Transverse colon (tissue), 4 donors: Measurements from ENCODE around the gene ATP6V1B1. TPM values are rescaled to one million over a fixed set of nuclear protein-coding genes. Genes with fewer than 3 reads are reported as not detected.

ENCODE experiments used
- DNase-seq: peaks from one replicate; pipeline ENCODE4 v3.0.0-alpha.2; 2019
- H3K27ac ChIP-seq, 4 donors: fragments of 200-600 bp; sonication (generic); 2 replicates each; pipeline ENCODE4 v1.5.1; 2016 to 2018; ENCODE audit warnings: inconsistent platforms in 4 of 4
- H3K27me3 ChIP-seq: fragments of 200-600 bp; sonication (generic); 2 replicates; pipeline ENCODE4 v1.5.1; 2017; ENCODE audit warnings: inconsistent platforms
- H3K36me3 ChIP-seq, 4 donors: fragments of 200-600 bp; sonication (generic); 2 replicates each; pipeline ENCODE4 v1.5.1; 2017 to 2019; ENCODE audit warnings: inconsistent platforms in 4 of 4
- H3K4me1 ChIP-seq, 4 donors: fragments of 200-600 bp; sonication (generic); 2 replicates each; pipeline ENCODE4 v1.5.1; 2017 to 2020; ENCODE audit warnings: inconsistent platforms in 4 of 4
- H3K4me3 ChIP-seq, 4 donors: fragments of 200-600 bp; sonication (generic); 1 replicate in 1 of 4; 2 replicates in 3 of 4; pipeline versions ENCODE4 v1.5.1 to v1.6.1; 2017 to 2019; ENCODE audit warnings: inconsistent platforms in 4 of 4
- H3K9me3 ChIP-seq, 2 donors: fragments of 200-600 bp; sonication (generic); 2 replicates each; pipeline ENCODE4 v1.5.1; 2017 to 2019; ENCODE audit warnings: inconsistent platforms in 2 of 2
- EP300 ChIP-seq: sonication (generic); formaldehyde crosslinking; IDR thresholded peaks from one replicate; pipeline ENCODE4 v1.6.1; 2017; ENCODE audit warnings: antibody characterized with exemption, low read depth
- POLR2A ChIP-seq: fragments of 450-650 bp; IDR thresholded peaks from one replicate; pipeline ENCODE4 v1.6.1; 2016; ENCODE audit warnings: antibody characterized with exemption, mild to moderate bottlenecking, moderate library complexity
- POLR2AphosphoS5 ChIP-seq, 3 donors: sonication (generic); formaldehyde crosslinking; IDR thresholded peaks; one replicate each; pipeline ENCODE4 v1.6.1; 2016; ENCODE audit warnings: antibody characterized with exemption in 3 of 3
- WGBS, 2 donors: methylation state at CpG; one replicate each; pipeline ENCODE4 v1.1.5; 2018; ENCODE audit warnings: low coverage in 1 of 2; 5-methylcytosine and 5-hydroxymethylcytosine counted together
- in situ Hi-C, 4 donors: fragments of 200-750 bp; cut with MboI; loops; one replicate each; pipeline versions ENCODE4 v1.15.0 to v1.15.1; 2017; ENCODE audit warnings: low sequenced_read_pairs in 3 of 4, low pct_ligation_motif_present in 1 of 4, low pct_unique_long_range_greater_than_20kb in 1 of 4
- intact Hi-C: fragments of 100-400 bp; cut with DNase I; formaldehyde crosslinking; loops from one replicate; pipeline ENCODE4 v1.15.1; 2023; ENCODE audit warnings: low total_unique reads
- total RNA-seq, 4 donors: library from RNA; depleted of rRNA; stranded (reverse); fragments of >200 nt; gene quantifications; one replicate each; pipeline ENCODE4 v1.1.0, GENCODE V29; 2016
- TF ChIP-seq, protein P1 (sequence below), 5 experiments: fragments of 200-600 bp in 3 of 5; fragments of 450-650 bp in 2 of 5; sonication (generic) in 3 of 5; IDR thresholded peaks; 1 replicate in 2 of 5; 2 replicates in 3 of 5; pipeline ENCODE4 v1.5.1; 2016 to 2017; ENCODE audit warnings: antibody characterized with exemption in 5 of 5, inconsistent platforms in 3 of 5, mild to moderate bottlenecking in 2 of 5, moderate library complexity in 1 of 5

Gene ATP6V1B1
- total RNA-seq, 4 donors from 2014 or later: not detected

DNA sequence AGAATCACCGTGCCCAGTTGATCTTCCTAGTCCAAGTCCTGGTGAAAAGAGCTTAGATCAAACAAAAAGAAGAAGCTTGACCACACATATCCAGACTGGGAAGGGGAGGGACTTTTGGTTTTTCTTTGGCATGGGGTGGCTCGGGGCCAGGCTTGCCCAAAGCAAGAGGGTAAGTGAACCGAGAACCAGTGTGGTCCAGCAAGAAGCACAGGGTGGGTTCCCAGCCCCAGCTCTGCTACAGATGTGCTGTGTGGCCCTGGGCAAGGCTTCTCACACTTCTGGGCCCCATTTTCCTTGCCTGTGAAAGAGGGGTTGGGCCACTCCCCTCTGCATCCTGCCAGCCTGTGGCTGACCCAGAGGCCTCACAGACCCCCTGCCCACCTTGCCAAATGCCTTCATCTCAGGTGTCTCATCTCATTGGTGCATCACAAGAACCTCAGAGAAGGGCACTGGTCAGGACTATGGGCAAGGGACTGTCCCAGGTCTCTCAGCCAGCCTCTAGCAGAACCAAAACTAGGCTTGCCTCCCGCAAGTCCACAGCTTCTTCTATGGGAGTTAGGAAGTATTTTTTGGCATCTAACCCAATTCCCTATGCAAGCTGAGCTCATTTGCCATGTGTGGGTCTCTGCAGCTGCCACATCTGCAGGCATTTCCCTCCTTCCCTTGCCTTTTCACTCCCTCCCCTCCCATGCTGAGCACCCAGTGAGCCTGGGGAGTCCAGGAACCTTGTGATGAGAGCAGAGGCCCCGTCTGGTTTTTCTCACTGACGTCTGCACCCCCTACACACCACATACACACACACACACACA, 6.9 kb downstream of the ATP6V1B1 start:
- H3K4me3 ChIP-seq: no peak overlapping the region
- H3K27ac ChIP-seq: no peak overlapping the region
- H3K9me3 ChIP-seq: no peaks in the 10 kb centered on the region
- intact Hi-C loops (loop anchor here (5.0 kb wide), 1 partner anchor 70 kb away; no protein-coding TSS in a partner anchor), in situ Hi-C loops (loop anchor here (10.0 to 25.0 kb wide), 3 partner anchors 68 to 630 kb away; partner anchors contain the start of gene FAM136A (in 3 of the 4))
- TF ChIP-seq EP300: no peak
- TF ChIP-seq, protein P1, sequence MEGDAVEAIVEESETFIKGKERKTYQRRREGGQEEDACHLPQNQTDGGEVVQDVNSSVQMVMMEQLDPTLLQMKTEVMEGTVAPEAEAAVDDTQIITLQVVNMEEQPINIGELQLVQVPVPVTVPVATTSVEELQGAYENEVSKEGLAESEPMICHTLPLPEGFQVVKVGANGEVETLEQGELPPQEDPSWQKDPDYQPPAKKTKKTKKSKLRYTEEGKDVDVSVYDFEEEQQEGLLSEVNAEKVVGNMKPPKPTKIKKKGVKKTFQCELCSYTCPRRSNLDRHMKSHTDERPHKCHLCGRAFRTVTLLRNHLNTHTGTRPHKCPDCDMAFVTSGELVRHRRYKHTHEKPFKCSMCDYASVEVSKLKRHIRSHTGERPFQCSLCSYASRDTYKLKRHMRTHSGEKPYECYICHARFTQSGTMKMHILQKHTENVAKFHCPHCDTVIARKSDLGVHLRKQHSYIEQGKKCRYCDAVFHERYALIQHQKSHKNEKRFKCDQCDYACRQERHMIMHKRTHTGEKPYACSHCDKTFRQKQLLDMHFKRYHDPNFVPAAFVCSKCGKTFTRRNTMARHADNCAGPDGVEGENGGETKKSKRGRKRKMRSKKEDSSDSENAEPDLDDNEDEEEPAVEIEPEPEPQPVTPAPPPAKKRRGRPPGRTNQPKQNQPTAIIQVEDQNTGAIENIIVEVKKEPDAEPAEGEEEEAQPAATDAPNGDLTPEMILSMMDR (IDR thresholded peaks at IDR 0.05): no peak
- no peak for TF ChIP-seq POLR2AphosphoS5 (IDR thresholded peaks at IDR 0.05)
- no peak for TF ChIP-seq POLR2A
- 70% methylated on average over 6 of the region's 6 CpGs; no CpG with 5 or more reads in 1 of the 2 donors for WGBS, 2 donors
- H3K27me3 ChIP-seq: peaks cover 23% of the 10 kb centered on the region
- no peak for DNase-seq
- no peaks in the 10 kb centered on the region for H3K36me3 ChIP-seq
- H3K4me1 ChIP-seq: no peaks in the 10 kb centered on the region

DNA sequence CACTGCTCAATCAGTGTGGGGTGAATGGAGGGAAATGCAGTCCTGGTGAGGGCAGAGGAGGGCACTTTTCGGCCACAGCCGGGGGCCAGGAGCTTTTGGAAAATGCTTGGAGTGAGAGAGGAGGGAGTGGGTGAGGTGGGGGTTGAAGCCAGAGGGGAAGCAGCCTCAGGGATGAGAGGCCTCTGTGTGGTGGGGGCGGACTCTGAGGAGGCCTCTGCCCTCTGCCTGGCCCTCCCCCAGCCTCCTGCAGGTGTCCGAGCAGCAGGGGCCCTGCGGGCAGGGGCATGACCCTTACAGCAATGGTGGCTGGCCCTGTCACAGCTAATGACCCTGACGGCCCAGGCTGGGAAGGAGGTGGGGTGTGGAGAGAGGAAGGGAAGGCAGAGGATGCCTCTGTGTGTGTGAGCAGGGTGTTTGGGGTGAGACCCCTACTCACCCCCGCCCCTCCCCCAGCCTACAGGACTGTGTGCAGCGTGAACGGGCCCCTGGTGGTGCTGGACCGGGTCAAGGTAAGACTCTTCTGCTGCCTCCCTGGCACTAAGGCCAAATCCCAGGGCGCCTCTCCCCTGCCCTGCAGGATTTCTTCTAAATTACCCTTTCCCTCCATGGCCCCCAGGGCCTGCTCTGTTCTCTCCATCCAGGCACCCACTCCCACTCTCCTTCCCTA, 7.6 kb downstream of the ATP6V1B1 start:
- TF ChIP-seq, protein P1 (IDR thresholded peaks at IDR 0.05): no peak
- TF ChIP-seq POLR2A (no peak), EP300 (no peak), POLR2AphosphoS5 (IDR thresholded peaks at IDR 0.05) (no peak)
- in situ Hi-C loops: loop anchor here (10.0 to 25.0 kb wide), 3 partner anchors 69 to 631 kb away; partner anchors contain the start of gene FAM136A (in 3 of the 4)
- Histone ChIP-seq H3K9me3 (no peaks in the 10 kb centered on the region), H3K4me3 (no peak overlapping the region), H3K27me3 (peaks cover 28% of the 10 kb centered on the region), H3K27ac (no peak overlapping the region), H3K36me3 (no peaks in the 10 kb centered on the region), H3K4me1 (peaks cover 0 to 7% (median 2%) of the 10 kb centered on the region in 4 donors)
- 66% methylated on average over 11 of the region's 11 CpGs; no CpG with 5 or more reads in 1 of the 2 donors for WGBS, 2 donors
- intact Hi-C loops: loop anchor here (5.0 kb wide), 1 partner anchor 71 kb away; no protein-coding TSS in a partner anchor
- no peak for DNase-seq

DNA sequence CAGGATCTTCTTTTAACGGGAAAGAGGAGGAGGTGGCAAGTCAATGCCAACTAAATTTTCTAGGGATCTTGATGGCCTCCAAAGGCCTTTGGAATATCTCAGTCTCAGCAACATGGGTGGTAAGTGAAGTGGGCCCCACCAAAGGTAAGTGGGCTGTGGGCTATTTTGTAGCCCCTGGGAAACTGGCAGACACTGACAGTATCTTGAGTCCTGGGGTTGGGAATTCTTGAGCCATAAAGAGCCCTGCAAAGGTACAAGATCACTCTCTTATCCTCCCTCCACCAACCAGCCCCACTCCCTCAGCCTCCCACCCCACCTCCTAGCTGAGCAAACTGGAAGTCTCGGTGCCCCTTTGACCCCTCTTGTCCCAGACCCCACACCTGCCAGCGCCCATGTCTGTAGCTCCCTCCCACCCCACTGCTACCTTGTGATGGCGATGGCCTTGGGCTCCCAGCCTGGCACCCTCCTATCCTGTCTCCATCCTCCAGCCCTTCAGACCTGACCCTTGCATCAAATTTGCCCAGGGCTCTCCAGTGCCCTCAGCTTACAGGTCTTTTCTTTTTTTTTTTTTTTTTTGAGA, 8.5 kb downstream of the ATP6V1B1 start:
- no peak overlapping the region for H3K4me3 ChIP-seq
- peaks cover 0 to 7% (median 2%) of the 10 kb centered on the region in 4 donors for H3K4me1 ChIP-seq
- WGBS, 2 donors: 73 to 85% methylated on average over 3 to 4 of the region's 4 CpGs
- H3K9me3 ChIP-seq: no peaks in the 10 kb centered on the region
- no peak overlapping the region for H3K27ac ChIP-seq
- DNase-seq: no peak
- intact Hi-C loops: loop anchor here (5.0 kb wide), 1 partner anchor 72 kb away; no protein-coding TSS in a partner anchor
- TF ChIP-seq, protein P1 (IDR thresholded peaks at IDR 0.05): no peak
- TF ChIP-seq EP300: no peak
- no peak for TF ChIP-seq POLR2AphosphoS5 (IDR thresholded peaks at IDR 0.05)
- no peak for TF ChIP-seq POLR2A
- H3K36me3 ChIP-seq: no peaks in the 10 kb centered on the region
- in situ Hi-C loops: loop anchor here (10.0 to 25.0 kb wide), 3 partner anchors 69 to 632 kb away; partner anchors contain the start of gene FAM136A (in 3 of the 4)
- peaks cover 20% of the 10 kb centered on the region for H3K27me3 ChIP-seq
